Measurements from ENCODE around the gene TRIP13. TPM values are rescaled to one million over a fixed set of nuclear protein-coding genes. Genes with fewer than 3 reads are reported as not detected.

TRIP13 gene
- total RNA-seq, 1 experiment from 2014 or later: 42.6 TPM

DNA sequence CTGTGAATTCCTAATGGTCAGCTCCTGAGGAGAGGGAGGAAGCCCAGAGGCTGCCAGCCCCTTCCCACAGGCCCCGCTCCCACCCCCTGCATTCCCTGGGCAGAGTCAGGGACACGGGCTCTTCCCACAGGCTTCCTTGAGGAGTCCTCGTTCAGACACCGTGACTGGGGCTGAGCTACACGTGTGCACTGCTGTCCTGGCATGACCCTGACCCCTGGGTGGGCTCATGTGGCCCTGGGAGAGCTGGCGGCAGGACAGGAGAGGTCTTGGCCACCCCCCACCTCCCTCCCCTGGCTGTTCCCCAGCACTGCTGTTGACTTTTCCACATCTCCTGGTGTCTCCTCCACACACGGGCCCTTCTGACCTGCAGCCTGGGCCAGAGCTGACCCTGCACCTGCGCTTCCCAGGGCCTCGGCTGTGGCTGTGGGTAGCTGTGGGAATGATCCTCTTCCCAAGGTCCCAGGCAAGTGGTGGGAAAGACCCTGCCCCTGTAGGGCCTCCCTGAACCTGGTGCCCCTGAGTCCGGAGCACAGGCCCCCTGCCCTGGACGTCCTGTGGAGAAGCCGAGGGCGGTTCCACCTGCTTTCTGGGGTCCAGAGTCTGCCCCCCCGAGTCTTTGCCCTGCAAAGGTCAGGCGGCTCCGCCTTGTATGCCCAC is 59.4 kb downstream of the TRIP13 start:
- Histone ChIP-seq H2AK5ac (ENCODE audit: insufficient read length, low read length) (no peak overlapping the region), H2BK20ac (ENCODE audit: low read depth, low read length, poor library complexity, severe bottlenecking) (no peak overlapping the region), H3K4me2 (ENCODE audit: insufficient read depth, insufficient read length, low read length) (no peak overlapping the region), H3K79me2 (ENCODE audit: insufficient read depth, low read length) (no peaks in the 10 kb centered on the region), H3K4ac (ENCODE audit: low read depth, low read length) (no peak overlapping the region), H3K56ac (ENCODE audit: insufficient read length, low read depth, low read length) (no peak overlapping the region), H2BK12ac (ENCODE audit: insufficient read length, low read depth, low read length) (no peak overlapping the region), H4K20me1 (ENCODE audit: control insufficient read depth, insufficient read depth, insufficient read length) (no peaks in the 10 kb centered on the region), H3T11ph (ENCODE audit: low read length) (no peak overlapping the region), H4K8ac (replicated peaks; ENCODE audit: insufficient read length, low read depth, low read length) (no peak overlapping the region), H4K91ac (ENCODE audit: insufficient read length, low read depth, low read length) (no peak overlapping the region), H3K79me1 (ENCODE audit: insufficient read depth, low read depth, low read length, poor library complexity, severe bottlenecking) (no peaks in the 10 kb centered on the region), H3K23ac (ENCODE audit: insufficient read length, low read depth, low read length) (no peak overlapping the region), H3K27ac (ENCODE audit: insufficient read length, low read depth, low read length) (no peak overlapping the region), H2BK5ac (ENCODE audit: insufficient read length, low read length) (no peak overlapping the region), H3K14ac (ENCODE audit: insufficient read depth, low read length) (no peak overlapping the region), H3K23me2 (ENCODE audit: insufficient read length, low read depth, low read length, poor library complexity, severe bottlenecking) (no peaks in the 10 kb centered on the region), H2AFZ (ENCODE audit: low read length) (no peak overlapping the region), H4K5ac (ENCODE audit: insufficient read length, low read depth, low read length) (no peak overlapping the region), H3K4me1 (ENCODE audit: insufficient read depth, low read length) (no peaks in the 10 kb centered on the region), H2BK120ac (ENCODE audit: low read depth, low read length, poor library complexity, severe bottlenecking) (no peak overlapping the region), H2BK15ac (ENCODE audit: low read depth, low read length) (no peak overlapping the region), H3K18ac (ENCODE audit: insufficient read length, low read depth, low read length) (no peak overlapping the region), H3K9me3 (ENCODE audit: control insufficient read depth, low read depth, low read length) (no peaks in the 10 kb centered on the region), H3K27me3 (ENCODE audit: insufficient read depth, low read length) (no peaks in the 10 kb centered on the region), H3K9ac (ENCODE audit: extremely low read depth, insufficient read length, low read length) (no peak overlapping the region)
- WGBS (ENCODE audit: extremely low coverage, insufficient read length, low lambda C conversion rate): no CpG with 5 or more reads among the region's 16 CpGs
- Mint-ChIP-seq H3K27me3 (ENCODE audit: low read depth) (peaks cover 13% of the 10 kb centered on the region), H3K4me1 (0 out of 4 replicates have a peak, but pooled peaks cover 0 to 2% of the 10 kb centered on the region in 2 experiments), H3K9me3 (peaks cover 5% of the 10 kb centered on the region in 2 experiments; a peak in 4 of 5 replicates), H3K4me3 (no peak overlapping the region), H3K36me3 (ENCODE audit: insufficient read depth in 1 of 3, low read depth in 3 of 3) (no peaks in the 10 kb centered on the region), H3K27ac (no peak overlapping the region)
- TF ChIP-seq, protein P1, sequence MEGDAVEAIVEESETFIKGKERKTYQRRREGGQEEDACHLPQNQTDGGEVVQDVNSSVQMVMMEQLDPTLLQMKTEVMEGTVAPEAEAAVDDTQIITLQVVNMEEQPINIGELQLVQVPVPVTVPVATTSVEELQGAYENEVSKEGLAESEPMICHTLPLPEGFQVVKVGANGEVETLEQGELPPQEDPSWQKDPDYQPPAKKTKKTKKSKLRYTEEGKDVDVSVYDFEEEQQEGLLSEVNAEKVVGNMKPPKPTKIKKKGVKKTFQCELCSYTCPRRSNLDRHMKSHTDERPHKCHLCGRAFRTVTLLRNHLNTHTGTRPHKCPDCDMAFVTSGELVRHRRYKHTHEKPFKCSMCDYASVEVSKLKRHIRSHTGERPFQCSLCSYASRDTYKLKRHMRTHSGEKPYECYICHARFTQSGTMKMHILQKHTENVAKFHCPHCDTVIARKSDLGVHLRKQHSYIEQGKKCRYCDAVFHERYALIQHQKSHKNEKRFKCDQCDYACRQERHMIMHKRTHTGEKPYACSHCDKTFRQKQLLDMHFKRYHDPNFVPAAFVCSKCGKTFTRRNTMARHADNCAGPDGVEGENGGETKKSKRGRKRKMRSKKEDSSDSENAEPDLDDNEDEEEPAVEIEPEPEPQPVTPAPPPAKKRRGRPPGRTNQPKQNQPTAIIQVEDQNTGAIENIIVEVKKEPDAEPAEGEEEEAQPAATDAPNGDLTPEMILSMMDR (conservative IDR thresholded peaks at IDR 0.05): no peak
- DNase-seq: no peak

Measured in H9 (cell line).